T-helper 1 cell treated with Interleukin-12 subunit alpha and Interleukin-12 subunit beta and Interleukin-4 antibody, amounts not matched to agents 30 μg/mL and 1 μg/mL, for 36 hours (primary cell): ENCODE data around the gene INO80.
A peak's percentile ranks its signal among the peaks of the same experiment; 100 is the strongest.

ENCODE experiments used
- H3K27ac Mint-ChIP-seq: one replicate; pipeline ENCODE4 v1.8.0; 2021; ENCODE audit warnings: mild to moderate bottlenecking, mixed read lengths
- H3K27me3 Mint-ChIP-seq: one replicate; pipeline ENCODE4 v1.8.0; 2021; ENCODE audit warnings: low read depth, mixed read lengths
- H3K36me3 Mint-ChIP-seq: one replicate; pipeline ENCODE4 v1.8.0; 2021; ENCODE audit warnings: low read depth, mixed read lengths
- H3K4me1 Mint-ChIP-seq: one replicate; pipeline ENCODE4 v1.8.0; 2021; ENCODE audit warnings: low read depth, mixed read lengths
- H3K4me3 Mint-ChIP-seq: one replicate; pipeline ENCODE4 v1.8.0; 2021; ENCODE audit warnings: mild to moderate bottlenecking, moderate library complexity, mixed read lengths
- H3K9me3 Mint-ChIP-seq: one replicate; pipeline ENCODE4 v1.8.0; 2021; ENCODE audit warnings: mixed read lengths

Gene INO80

GRCh38 chr15:40929660-40930429 is 186.2 kb downstream of the INO80 start:
- Mint-ChIP-seq H3K27me3 (peaks cover 75% of the 10 kb centered on the region), H3K4me1 (peaks cover 37% of the 10 kb centered on the region), H3K9me3 (no peaks in the 10 kb centered on the region), H3K36me3 (no peaks in the 10 kb centered on the region), H3K27ac (peak overlapping the region; percentile 6), H3K4me3 (peak overlapping the region; percentile 73)
